Stimulated activated CD4-positive, alpha-beta T cell treated with anti-CD3 and anti-CD28 coated beads, Interleukin-15, amount 100 ng/mL, for 1 hour (primary cell): ENCODE measurements around the gene SEPHS1.
A peak's percentile ranks its signal among the peaks of the same experiment; 100 is the strongest.

Experiments used
- DNase-seq, 2 donors: peaks; one replicate each; pipeline ENCODE4 v3.0.0-alpha.2; 2020; ENCODE audit warnings: low read depth in 1 of 2, low spot score in 1 of 2

The SEPHS1 gene

GRCh38 chr10:13329565-13329964 lies 18.5 kb downstream of the SEPHS1 start:
- DNase-seq: no peak

GRCh38 chr10:13328613-13329012 lies 19.5 kb downstream of the SEPHS1 start:
- no peak for DNase-seq

GRCh38 chr10:13328126-13328525 lies 20.0 kb downstream of the SEPHS1 start:
- no peak for DNase-seq

GRCh38 chr10:13327534-13327933 lies 20.6 kb downstream of the SEPHS1 start:
- no peak for DNase-seq

GRCh38 chr10:13322615-13323148 lies 25.4 kb downstream of the SEPHS1 start:
- no peak for DNase-seq

- no peak for DNase-seq
Measured at GRCh38 chr10:13321576-13321975, 26.5 kb downstream of the SEPHS1 start.

GRCh38 chr10:13319166-13319565 lies 28.9 kb downstream of the SEPHS1 start:
- DNase-seq: no peak

- DNase-seq: no peak
Measured at GRCh38 chr10:13317474-13317873, 30.6 kb downstream of the SEPHS1 start.

GRCh38 chr10:13316635-13317311 lies 31.3 kb downstream of the SEPHS1 start:
- no peak for DNase-seq

GRCh38 chr10:13315361-13315760 lies 32.7 kb downstream of the SEPHS1 start:
- no peak for DNase-seq

- no peak for DNase-seq
Measured at GRCh38 chr10:13311177-13311575, 36.9 kb downstream of the SEPHS1 start.

- DNase-seq: no peak
Measured at GRCh38 chr10:13310518-13311176, 37.4 kb downstream of the SEPHS1 start.

GRCh38 chr10:13309792-13310191 lies 38.3 kb downstream of the SEPHS1 start:
- DNase-seq: no peak

- no peak for DNase-seq
Measured at GRCh38 chr10:13308096-13308495, 40.0 kb downstream of the SEPHS1 start.

- DNase-seq: no peak
Measured at GRCh38 chr10:13306103-13306502, 42.0 kb downstream of the SEPHS1 start.

GRCh38 chr10:13302821-13303555 lies 45.1 kb downstream of the SEPHS1 start:
- no peak for DNase-seq

- peak; percentile 69 for DNase-seq
Measured at GRCh38 chr10:13299437-13300287, 48.4 kb downstream of the SEPHS1 start, which contains the start of gene PHYH. Gene PHYH (minus strand): TSS chr10:13300064. CDS start chr10:13300042, 22 bp downstream.

- no peak for DNase-seq
Measured at GRCh38 chr10:13298748-13299436, 49.2 kb downstream of the SEPHS1 start.

GRCh38 chr10:13296476-13296875 lies 51.6 kb downstream of the SEPHS1 start:
- no peak for DNase-seq

GRCh38 chr10:13294784-13295183 lies 53.3 kb downstream of the SEPHS1 start:
- no peak for DNase-seq
